Activated naive CD4-positive, alpha-beta T cell treated with anti-CD3 and anti-CD28 coated beads, Interleukin-2, amount 50 U/mL, for 72 hours (primary cell): ENCODE measurements around the gene ARHGEF26. TPM values are rescaled to one million over a fixed set of nuclear protein-coding genes. Genes with fewer than 3 reads are reported as not detected.

Experiments used
- ATAC-seq, 2 donors: fragments of 150-1000 bp; cut with Tn5 transposase; 2 replicates each; pipeline ENCODE4 v1.10.0; 2021; ENCODE audit warnings: mild to moderate bottlenecking in 2 of 2, moderate library complexity in 2 of 2
- DNase-seq, 2 donors: peaks; one replicate each; pipeline ENCODE4 v3.0.0; 2021 to 2022; ENCODE audit warnings: low spot score in 2 of 2
- H3K27ac Mint-ChIP-seq, 2 donors: one replicate each; pipeline ENCODE4 v1.8.0; 2022; ENCODE audit warnings: mild to moderate bottlenecking in 2 of 2, mixed read lengths in 2 of 2
- H3K36me3 Mint-ChIP-seq, 2 donors: one replicate each; pipeline ENCODE4 v1.8.0; 2022; ENCODE audit warnings: mixed read lengths in 2 of 2
- H3K9me3 Mint-ChIP-seq, 2 donors: one replicate each; pipeline ENCODE4 v1.8.0; 2022; ENCODE audit warnings: mixed read lengths in 2 of 2
- total RNA-seq, 2 donors: library from RNA; stranded (reverse); gene quantifications; one replicate each; pipeline ENCODE4 v1.2.3, GENCODE V29; 2022

Gene ARHGEF26
- total RNA-seq, 2 donors from 2014 or later, result 0.19 TPM; not detected in 1

DNA sequence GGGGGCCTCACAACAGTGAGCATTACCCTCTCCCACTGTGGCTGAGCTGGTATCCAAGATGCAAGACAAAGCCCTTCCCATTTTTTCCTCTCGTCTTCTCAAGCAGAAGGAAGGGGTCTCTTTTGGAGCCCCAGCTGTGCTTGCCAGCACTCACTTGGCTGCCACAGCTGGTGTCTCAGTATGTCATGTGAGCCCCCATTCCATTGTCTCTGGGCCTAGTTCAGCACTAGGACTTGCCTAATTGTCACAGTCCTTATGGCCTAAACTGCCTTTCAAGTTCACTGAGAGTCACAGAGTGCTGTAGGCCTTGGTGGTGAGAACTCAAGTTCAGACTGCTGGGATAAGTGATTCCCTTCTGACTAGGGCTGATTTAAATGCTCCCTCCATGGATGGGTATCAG lies 89.8 kb downstream of the ARHGEF26 start:
- no peaks in the 10 kb centered on the region for H3K36me3 Mint-ChIP-seq
- H3K27ac Mint-ChIP-seq, result no peak overlapping the region
- H3K9me3 Mint-ChIP-seq, result peaks cover 0 to 4% of the 10 kb centered on the region in 2 donors
- no peak for ATAC-seq
- DNase-seq, result no peak

DNA sequence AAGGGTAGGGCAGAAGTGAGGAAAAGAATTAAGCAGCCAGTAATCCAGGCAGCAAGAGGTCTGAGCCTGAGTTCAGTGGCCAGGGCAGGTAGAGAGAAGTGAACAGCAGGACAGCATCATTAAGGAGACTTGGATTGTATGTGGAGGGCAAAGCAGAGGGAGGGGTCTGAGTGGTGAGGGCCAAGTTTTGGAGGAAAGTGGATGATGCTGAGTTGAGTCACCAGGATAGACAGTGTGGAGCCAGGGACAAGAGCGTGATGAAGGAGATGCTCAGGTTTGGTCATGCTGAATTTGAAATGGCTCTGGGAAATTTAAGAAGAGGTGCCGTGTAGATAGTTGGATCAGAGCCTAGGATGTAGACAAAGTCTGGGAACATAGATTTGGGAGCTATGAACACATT lies 93.1 kb downstream of the ARHGEF26 start:
- ATAC-seq (no peak), DNase-seq (no peak)
- Mint-ChIP-seq H3K36me3 (no peaks in the 10 kb centered on the region), H3K27ac (no peak overlapping the region), H3K9me3 (no peaks in the 10 kb centered on the region)

DNA sequence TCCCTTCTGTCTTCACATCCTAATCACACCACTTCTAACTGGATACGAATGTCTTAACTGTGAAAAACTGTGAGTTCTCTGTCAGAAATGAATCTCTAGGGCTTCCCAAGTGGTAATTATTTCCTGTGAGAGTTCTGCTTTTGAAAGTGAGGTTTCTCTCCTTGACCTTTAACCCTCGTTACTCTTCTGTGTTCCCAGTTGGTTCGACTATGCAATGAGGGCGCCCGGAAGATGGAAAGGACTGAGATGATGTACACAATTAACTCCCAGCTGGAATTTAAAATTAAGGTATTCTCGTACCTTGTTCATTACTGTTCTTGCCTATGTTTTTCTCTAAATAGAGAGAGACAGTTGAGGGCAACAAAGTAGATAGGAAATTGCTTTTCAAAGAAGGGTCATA lies 96.5 kb downstream of the ARHGEF26 start:
- Mint-ChIP-seq H3K27ac (no peak overlapping the region), H3K36me3 (no peaks in the 10 kb centered on the region), H3K9me3 (no peaks in the 10 kb centered on the region)
- DNase-seq, result no peak
- no peak for ATAC-seq

DNA sequence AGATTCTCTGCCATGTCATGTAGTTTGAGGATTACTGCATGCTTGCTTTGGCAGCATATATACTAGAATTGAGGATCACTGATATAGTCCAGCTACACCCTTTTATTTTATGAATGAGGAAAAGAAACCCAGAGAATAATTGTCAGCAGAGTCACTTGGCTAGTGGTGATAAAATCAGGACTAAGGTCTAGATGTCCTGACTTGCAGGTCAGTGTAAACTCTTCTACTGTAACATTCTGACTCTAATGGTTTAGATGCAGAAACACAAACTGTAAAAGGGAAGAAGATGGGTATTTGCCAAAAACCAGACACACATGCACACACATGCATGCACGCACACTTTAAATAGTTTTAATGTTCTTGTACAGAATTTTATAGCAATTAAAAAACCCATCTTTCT lies 97.5 kb downstream of the ARHGEF26 start:
- no peaks in the 10 kb centered on the region for H3K36me3 Mint-ChIP-seq
- H3K9me3 Mint-ChIP-seq, result no peaks in the 10 kb centered on the region
- no peak for ATAC-seq
- no peak overlapping the region for H3K27ac Mint-ChIP-seq
- DNase-seq, result no peak

DNA sequence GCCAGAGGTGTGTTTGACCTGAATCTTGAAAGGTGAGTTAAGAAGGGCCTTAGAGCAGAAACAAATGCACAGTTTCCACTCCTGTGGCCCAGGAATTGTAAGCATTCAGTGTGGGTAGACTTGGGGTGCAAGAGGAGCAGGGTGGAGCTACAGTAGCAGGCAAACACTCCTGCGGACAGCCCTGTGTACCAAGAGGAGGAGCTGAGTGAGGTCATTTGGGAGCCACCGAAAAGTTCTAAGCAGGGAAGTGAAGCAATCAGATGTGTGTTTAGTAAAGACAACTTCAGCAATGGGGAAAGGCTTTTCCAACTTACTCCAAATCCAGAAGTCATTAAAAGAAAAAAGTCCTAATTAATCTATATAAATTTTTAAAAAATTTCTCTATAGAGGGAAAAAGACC lies 99.3 kb downstream of the ARHGEF26 start:
- no peaks in the 10 kb centered on the region for H3K36me3 Mint-ChIP-seq
- no peak overlapping the region for H3K27ac Mint-ChIP-seq
- DNase-seq, result no peak
- no peak for ATAC-seq
- no peaks in the 10 kb centered on the region for H3K9me3 Mint-ChIP-seq

DNA sequence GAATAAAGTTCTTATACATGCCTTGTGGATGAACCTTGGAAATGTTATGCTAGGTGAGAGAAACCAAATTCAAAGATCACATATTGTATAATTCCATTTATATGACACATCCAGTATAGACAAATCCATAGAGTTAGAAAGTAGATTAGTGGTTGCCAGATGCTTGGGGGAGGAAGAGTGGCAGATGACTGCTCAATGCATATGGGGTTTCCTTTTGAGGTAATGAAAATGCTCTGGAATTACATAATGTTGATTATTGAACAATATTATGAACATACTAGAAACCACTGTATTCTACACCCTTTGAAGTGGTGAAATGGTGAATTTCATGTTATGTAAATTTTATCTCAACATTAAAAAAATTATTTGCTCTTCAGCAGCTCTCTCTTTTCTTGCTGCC lies 102.3 kb downstream of the ARHGEF26 start:
- H3K36me3 Mint-ChIP-seq, result no peaks in the 10 kb centered on the region
- no peak for ATAC-seq
- H3K9me3 Mint-ChIP-seq, result no peaks in the 10 kb centered on the region
- no peak overlapping the region for H3K27ac Mint-ChIP-seq
- no peak for DNase-seq

DNA sequence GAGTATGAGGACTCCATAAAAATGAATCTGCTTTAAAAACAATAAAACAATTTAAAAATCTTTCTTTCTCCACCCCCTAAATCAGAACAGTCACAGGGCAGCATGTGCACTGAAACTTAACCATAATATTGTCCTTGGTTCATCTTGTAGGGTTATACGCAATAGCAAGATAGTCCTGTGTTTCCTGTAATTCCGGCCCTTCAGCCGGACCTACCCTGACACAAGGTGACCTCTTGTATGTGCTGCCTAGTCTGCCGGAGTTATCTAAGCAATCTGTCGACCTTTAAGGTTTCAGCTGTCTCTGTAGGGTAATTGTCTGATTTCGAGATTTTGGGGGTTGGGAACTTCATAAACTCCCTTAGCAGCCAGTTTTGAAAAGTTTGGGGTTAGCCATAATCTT lies 103.2 kb downstream of the ARHGEF26 start:
- DNase-seq, result no peak
- no peaks in the 10 kb centered on the region for H3K36me3 Mint-ChIP-seq
- ATAC-seq, result no peak
- no peaks in the 10 kb centered on the region for H3K9me3 Mint-ChIP-seq
- no peak overlapping the region for H3K27ac Mint-ChIP-seq

DNA sequence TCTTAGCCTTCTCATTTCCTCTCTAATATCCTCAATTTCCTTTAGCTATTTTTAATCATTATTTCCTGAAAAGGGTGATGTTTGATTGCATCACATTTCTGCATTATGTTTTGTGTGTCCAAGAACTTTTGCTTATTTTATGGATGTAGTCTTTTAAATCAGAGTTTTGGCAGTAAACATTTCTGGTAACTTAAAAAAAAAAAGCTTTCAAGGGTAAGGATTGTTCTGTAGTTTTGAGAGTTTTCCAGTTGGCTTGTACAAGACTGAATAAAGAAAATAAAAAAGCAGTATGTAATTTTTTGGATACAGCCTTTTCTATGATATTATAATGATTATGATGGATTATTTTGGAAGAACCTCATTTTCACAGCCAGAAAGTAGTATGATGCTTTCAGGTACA lies 103.7 kb downstream of the ARHGEF26 start:
- DNase-seq (no peak), ATAC-seq (no peak)
- Mint-ChIP-seq H3K36me3 (no peaks in the 10 kb centered on the region), H3K27ac (no peak overlapping the region), H3K9me3 (no peaks in the 10 kb centered on the region)

DNA sequence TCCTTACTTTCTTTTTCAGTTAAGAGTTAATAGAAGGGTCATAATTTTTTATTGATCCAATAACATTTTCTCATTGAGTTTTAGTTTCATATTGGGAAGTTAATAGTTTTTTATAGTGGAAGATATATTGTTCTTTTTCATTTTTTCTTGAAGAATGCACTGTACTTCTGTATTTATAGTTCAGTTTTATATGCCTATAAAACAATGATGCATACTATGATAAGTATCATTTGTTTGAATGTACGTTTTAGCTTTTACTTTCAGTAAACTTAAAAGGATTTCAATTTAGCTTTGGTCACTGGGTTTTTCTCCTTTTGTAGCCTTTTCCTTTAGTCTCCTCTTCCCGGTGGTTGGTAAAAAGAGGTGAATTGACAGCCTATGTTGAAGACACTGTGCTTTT lies 104.3 kb downstream of the ARHGEF26 start:
- no peak for DNase-seq
- ATAC-seq, result no peak
- no peak overlapping the region for H3K27ac Mint-ChIP-seq
- H3K36me3 Mint-ChIP-seq, result no peaks in the 10 kb centered on the region
- no peaks in the 10 kb centered on the region for H3K9me3 Mint-ChIP-seq

DNA sequence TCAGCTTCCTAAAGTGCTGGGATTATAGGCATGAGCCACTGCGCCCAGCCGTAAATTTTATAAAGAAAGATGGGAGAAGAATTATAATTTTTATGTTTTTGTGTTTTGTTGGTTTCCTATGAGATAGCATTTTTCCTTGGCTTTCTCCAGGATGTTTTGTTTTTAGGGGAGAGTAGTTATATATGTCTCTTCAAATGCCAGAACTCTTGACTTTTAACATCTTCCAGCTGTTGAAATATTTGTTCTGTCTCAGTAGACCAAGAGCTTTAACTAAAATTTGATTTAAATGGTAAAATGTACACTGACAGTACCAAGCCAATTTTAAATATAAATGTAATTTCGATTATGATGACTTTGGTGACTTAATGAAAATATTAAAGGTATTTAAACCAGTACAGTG lies 106.3 kb downstream of the ARHGEF26 start:
- no peaks in the 10 kb centered on the region for H3K36me3 Mint-ChIP-seq

DNA sequence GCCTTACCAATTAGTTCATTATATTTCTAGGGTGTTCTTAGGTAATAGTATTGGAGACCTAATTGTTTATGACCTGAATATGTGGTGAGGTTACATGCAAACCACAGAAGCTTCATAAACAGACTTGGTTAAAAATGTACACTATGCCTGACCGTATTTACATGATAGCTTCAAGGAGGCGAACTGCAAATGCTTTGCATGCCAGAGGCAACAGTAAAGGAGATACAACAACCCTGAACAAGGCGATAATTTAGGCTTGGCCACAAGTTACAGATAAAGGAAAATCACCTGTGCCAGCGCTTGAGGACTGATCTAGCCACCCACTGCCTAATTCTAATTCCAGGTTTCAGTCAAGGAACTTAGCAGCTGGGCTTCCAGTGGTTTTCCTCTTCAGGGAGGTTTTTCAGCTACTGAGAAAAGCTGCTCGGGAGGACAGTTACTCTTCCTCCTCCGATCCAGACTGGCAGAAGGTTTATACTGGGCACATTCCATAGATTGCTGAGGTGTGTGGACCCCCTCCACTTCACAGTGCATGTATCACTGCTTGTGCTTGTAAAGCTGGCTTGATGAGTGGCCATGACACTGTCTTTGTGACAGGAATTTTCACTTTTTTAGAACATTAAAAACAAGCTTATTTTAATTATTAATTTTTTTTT lies 107.5 kb downstream of the ARHGEF26 start:
- Mint-ChIP-seq H3K9me3 (no peaks in the 10 kb centered on the region), H3K36me3 (no peaks in the 10 kb centered on the region), H3K27ac (no peak overlapping the region)
- no peak for ATAC-seq
- no peak for DNase-seq

More for the DNA sequence above, 106.3 kb downstream of the ARHGEF26 start:
- no peaks in the 10 kb centered on the region for H3K9me3 Mint-ChIP-seq
- DNase-seq (no peak), ATAC-seq (no peak)
- H3K27ac Mint-ChIP-seq, result no peak overlapping the region

DNA sequence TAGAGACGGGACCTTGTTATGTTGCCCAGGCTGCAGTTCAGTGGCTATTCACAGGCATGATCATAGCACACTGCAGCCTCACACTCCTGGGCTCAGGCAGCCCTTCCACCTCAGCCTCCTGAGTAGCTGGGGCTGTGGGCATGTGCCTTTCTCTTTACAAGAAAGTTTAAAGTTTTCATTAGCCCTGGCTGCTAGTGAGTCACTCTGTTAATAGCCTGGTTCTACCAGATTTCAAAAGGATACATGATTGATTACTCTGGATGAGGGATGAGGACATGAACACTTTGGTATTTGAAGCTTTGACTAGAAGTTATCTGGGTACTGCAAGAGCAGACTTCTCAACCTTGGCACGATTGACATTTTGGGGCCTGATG lies 108.0 kb downstream of the ARHGEF26 start:
- Mint-ChIP-seq H3K27ac (no peak overlapping the region), H3K36me3 (no peaks in the 10 kb centered on the region), H3K9me3 (no peaks in the 10 kb centered on the region)
- DNase-seq (no peak), ATAC-seq (no peak)

DNA sequence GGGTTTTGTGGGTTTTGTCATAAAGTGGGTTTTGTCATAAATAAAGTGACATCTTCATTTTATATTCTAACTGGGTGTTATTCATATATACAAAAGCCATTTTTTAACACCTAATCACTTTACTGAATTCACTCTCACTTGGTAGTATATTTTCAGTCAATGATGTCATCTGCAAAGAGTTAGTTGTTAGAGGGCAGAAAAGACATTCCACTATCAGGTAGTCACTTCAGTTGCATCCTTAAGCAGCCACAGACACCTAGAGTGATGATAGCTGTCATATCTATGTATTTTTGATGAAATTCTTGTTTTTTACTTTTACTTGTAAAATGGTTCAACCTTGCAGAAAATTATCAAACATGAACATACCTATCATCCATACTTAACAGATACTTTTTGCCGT lies 114.1 kb downstream of the ARHGEF26 start:
- H3K36me3 Mint-ChIP-seq, result no peaks in the 10 kb centered on the region
- DNase-seq, result no peak
- H3K9me3 Mint-ChIP-seq, result no peaks in the 10 kb centered on the region
- H3K27ac Mint-ChIP-seq, result no peak overlapping the region
- ATAC-seq, result no peak

DNA sequence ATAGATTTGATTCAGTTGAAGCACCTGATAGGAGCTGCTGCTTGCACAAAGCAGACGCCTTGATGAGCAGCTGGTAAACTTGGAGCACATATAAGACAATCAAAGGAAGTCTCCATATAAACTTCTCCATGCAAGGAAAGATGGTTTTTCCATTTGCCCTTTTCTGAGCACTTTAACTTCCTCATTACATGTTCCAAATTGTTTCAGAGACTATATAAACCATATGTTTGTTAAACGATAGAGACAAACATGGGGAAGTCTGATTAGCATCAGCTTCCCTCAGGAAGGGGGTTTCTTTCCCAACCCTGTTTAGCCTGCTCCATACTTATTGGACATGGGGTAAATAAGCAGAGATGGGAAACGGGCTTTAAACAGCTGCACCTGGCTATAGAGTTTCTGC lies 115.1 kb downstream of the ARHGEF26 start:
- H3K9me3 Mint-ChIP-seq, result no peaks in the 10 kb centered on the region
- ATAC-seq (no peak), DNase-seq (no peak)
- H3K36me3 Mint-ChIP-seq, result no peaks in the 10 kb centered on the region
- no peak overlapping the region for H3K27ac Mint-ChIP-seq

DNA sequence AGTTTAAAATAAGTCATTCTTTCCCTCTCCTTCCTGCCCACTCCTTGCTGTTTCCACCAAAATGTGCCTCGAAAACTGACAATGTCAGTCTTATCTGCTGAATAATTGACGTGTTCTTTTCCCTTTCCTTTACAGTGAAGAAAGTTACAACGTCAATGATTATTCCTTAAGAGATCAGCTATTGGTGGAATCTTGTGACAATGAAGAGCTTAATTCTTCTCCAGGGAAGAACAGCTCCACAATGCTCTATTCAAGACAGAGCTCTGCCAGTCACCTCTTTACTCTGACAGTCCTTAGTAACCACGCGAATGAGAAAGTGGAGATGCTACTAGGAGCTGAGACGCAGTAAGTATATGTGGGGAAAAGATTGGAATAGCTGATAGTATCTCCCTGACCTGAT lies 119.0 kb downstream of the ARHGEF26 start:
- ATAC-seq, result no peak
- DNase-seq, result no peak
- Mint-ChIP-seq H3K9me3 (no peaks in the 10 kb centered on the region), H3K36me3 (no peaks in the 10 kb centered on the region), H3K27ac (no peak overlapping the region)

DNA sequence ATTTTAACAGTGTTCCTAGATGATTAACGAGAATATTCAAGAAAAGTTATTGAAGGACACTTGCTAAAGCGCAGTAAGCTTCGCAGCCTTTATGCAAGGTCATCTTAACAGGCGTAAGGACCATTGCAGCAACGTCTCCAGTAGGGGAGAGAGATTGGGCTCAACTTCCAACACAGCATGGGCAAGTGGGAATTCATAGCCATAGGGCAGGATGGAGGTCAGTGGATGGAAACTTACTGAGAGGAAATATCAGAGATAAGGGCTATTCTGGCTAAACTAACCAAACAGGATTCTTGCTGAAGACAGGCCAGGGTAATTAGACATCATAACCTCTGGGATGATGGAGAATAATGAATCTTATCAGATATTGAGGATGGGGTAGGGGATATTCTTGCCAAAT lies 120.3 kb downstream of the ARHGEF26 start:
- H3K9me3 Mint-ChIP-seq, result peaks cover 0 to 5% of the 10 kb centered on the region in 2 donors
- no peak for DNase-seq
- H3K36me3 Mint-ChIP-seq, result peaks cover 0 to 4% of the 10 kb centered on the region in 2 donors

DNA sequence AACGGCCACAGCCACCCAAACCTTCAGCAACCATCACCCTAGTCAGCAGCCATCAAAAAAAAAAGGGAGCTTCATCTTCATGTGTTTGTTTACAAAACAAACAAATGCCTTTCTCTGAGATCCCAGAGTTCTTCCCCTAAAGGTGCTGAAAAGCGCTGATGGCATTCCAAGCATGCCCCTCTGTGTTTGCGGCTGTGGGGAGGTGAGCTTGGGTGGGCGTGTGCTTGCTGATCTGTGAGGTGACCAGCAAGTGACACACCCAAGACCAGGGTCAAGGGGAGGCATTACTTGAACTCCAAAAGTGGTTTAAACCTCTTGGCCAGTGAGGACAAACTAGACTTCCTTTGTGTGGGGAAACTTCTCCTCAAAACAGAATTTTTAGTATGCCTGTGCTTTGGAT lies 121.6 kb downstream of the ARHGEF26 start:
- Mint-ChIP-seq H3K36me3 (peaks cover 8 to 11% of the 10 kb centered on the region in 2 donors), H3K9me3 (peaks cover 4 to 5% of the 10 kb centered on the region in 2 donors), H3K27ac (no peak overlapping the region)
- DNase-seq (no peak), ATAC-seq (no peak)

More for the DNA sequence above, 120.3 kb downstream of the ARHGEF26 start:
- ATAC-seq, result no peak
- H3K27ac Mint-ChIP-seq, result no peak overlapping the region

DNA sequence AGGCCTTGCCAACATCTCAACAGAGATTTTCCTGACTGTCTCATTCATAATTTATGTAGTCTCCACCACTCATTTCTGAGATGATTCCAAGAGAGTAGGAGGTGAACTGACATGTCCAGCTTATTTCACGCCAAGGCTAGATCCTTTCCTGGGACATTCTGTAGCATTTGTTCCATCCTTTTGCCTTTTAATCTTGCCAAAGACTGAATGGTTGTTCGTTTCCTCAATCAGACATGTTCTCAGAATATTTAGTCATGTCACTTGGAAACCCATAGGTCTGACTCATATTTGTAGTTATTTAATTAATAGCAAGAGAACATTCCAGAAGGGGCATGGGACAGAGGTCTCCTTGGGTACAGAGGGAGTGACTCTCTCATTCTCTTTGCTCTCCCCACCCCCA lies 122.2 kb downstream of the ARHGEF26 start:
- no peak for ATAC-seq
- H3K27ac Mint-ChIP-seq, result no peak overlapping the region

DNA sequence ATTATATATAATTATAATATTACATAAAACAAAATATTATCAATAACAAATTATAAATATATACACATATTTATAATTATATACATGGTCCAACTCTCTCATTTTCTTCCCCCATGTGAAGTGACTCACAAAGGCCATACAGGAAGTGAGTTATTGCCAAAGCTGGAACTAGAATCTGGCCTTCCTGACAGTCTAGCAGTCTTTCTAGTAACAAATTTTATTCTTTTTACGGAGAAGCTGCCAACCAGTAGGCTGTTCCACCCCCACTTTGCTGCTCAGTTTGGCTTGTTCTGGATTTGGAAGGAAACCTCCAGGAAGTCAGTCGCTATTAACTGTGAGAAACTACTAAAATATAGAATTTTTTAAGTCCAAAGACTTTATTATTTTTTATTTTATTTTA lies 123.5 kb downstream of the ARHGEF26 start:
- H3K36me3 Mint-ChIP-seq, result peaks cover 8 to 11% of the 10 kb centered on the region in 2 donors
- ATAC-seq, result no peak

More for the DNA sequence above, 122.2 kb downstream of the ARHGEF26 start:
- DNase-seq, result no peak
- peaks cover 4 to 5% of the 10 kb centered on the region in 2 donors for H3K9me3 Mint-ChIP-seq
- peaks cover 8 to 11% of the 10 kb centered on the region in 2 donors for H3K36me3 Mint-ChIP-seq

More for the DNA sequence above, 123.5 kb downstream of the ARHGEF26 start:
- no peak for DNase-seq
- Mint-ChIP-seq H3K9me3 (peaks cover 4 to 5% of the 10 kb centered on the region in 2 donors), H3K27ac (no peak overlapping the region)
